Globus pallidus (tissue), 1 donor: ENCODE data around the gene CUL1.

ENCODE experiments used
- DNase-seq: peaks from one replicate; pipeline ENCODE4 v3.0.0-alpha.2; 2015; ENCODE audit warnings: low spot score

Gene CUL1

GRCh38 chr7:148761499-148762278 is 63.0 kb downstream of the CUL1 start:
- DNase-seq, result no peak

GRCh38 chr7:148763622-148764021 is 64.9 kb downstream of the CUL1 start:
- DNase-seq, result no peak

GRCh38 chr7:148770004-148770403 is 71.3 kb downstream of the CUL1 start:
- DNase-seq, result no peak

GRCh38 chr7:148772297-148773089 is 73.8 kb downstream of the CUL1 start:
- DNase-seq, result no peak

GRCh38 chr7:148773334-148773733 is 74.6 kb downstream of the CUL1 start:
- DNase-seq, result no peak

GRCh38 chr7:148774471-148774870 is 75.8 kb downstream of the CUL1 start:
- no peak for DNase-seq

GRCh38 chr7:148782757-148783456 is 84.2 kb downstream of the CUL1 start:
- DNase-seq, result no peak

GRCh38 chr7:148783801-148784527 is 85.3 kb downstream of the CUL1 start:
- no peak for DNase-seq

- no peak for DNase-seq
Measured at GRCh38 chr7:148787571-148788295, 89.0 kb downstream of the CUL1 start.

GRCh38 chr7:148789220-148789619 is 90.5 kb downstream of the CUL1 start:
- DNase-seq, result no peak

- no peak for DNase-seq
Measured at GRCh38 chr7:148790131-148790726, 91.5 kb downstream of the CUL1 start.

GRCh38 chr7:148790850-148791249 is 92.1 kb downstream of the CUL1 start:
- DNase-seq, result no peak

GRCh38 chr7:148791546-148791945 is 92.8 kb downstream of the CUL1 start:
- no peak for DNase-seq

GRCh38 chr7:148793590-148793989 is 94.9 kb downstream of the CUL1 start:
- DNase-seq, result no peak

GRCh38 chr7:148794476-148794875 is 95.8 kb downstream of the CUL1 start:
- no peak for DNase-seq

GRCh38 chr7:148796841-148797240 is 98.1 kb downstream of the CUL1 start:
- DNase-seq, result no peak

- DNase-seq, result no peak
Measured at GRCh38 chr7:148799893-148800555, 101.3 kb downstream of the CUL1 start.

- no peak for DNase-seq
Measured at GRCh38 chr7:148800677-148801076, 102.0 kb downstream of the CUL1 start.

- DNase-seq, result no peak
Measured at GRCh38 chr7:148802101-148802493, 103.4 kb downstream of the CUL1 start.

GRCh38 chr7:148803094-148803493 is 104.4 kb downstream of the CUL1 start:
- DNase-seq, result no peak
